D341Med (cell line): ENCODE results near the gene TNFRSF12A.

ENCODE experiments used
- DNase-seq: peaks from one replicate; pipeline ENCODE4 v3.0.0; 2012; ENCODE audit warnings: low spot score

The TNFRSF12A gene

DNA sequence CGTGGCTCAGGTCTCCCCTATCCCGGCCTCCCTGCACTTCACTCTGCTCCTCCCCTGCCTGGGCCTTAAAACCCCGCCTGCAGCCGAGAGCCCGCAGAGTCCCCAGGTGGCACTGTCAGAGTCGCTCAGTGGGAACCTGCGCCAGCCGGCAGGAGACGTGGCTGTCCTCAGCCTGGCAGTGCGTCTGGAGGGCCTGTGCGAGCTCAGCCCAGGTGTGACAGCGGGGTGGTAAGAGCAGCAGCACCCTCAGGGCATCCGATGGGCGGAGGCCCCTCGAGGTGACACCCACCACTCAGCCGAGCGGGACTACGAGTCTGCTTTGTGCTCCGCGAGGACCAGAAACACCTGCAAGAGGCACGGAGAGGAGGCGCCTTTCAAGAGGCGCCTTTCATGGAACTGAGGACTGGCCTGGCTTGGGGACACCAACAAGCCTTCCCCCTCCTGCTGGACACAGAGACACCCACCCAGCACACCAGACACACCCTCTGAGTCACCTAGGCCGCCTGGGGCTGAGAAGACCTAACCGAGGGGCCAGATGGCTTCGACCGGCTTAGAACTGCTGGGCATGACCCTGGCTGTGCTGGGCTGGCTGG is 7.2 kb upstream of the TNFRSF12A start, which contains the start of gene CLDN9:
TSS of gene CLDN9 (plus strand) at position 96 of the 593 bp plus-strand sequence. CDS start at position 536, 440 bp downstream.
- no peak for DNase-seq

DNA sequence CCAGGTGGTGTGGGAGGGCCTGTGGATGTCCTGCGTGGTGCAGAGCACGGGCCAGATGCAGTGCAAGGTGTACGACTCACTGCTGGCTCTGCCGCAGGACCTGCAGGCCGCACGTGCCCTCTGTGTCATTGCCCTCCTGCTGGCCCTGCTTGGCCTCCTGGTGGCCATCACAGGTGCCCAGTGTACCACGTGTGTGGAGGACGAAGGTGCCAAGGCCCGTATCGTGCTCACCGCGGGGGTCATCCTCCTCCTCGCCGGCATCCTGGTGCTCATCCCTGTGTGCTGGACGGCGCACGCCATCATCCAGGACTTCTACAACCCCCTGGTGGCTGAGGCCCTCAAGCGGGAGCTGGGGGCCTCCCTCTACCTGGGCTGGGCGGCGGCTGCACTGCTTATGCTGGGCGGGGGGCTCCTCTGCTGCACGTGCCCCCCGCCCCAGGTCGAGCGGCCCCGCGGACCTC is 6.6 kb upstream of the TNFRSF12A start:
- DNase-seq = no peak

DNA sequence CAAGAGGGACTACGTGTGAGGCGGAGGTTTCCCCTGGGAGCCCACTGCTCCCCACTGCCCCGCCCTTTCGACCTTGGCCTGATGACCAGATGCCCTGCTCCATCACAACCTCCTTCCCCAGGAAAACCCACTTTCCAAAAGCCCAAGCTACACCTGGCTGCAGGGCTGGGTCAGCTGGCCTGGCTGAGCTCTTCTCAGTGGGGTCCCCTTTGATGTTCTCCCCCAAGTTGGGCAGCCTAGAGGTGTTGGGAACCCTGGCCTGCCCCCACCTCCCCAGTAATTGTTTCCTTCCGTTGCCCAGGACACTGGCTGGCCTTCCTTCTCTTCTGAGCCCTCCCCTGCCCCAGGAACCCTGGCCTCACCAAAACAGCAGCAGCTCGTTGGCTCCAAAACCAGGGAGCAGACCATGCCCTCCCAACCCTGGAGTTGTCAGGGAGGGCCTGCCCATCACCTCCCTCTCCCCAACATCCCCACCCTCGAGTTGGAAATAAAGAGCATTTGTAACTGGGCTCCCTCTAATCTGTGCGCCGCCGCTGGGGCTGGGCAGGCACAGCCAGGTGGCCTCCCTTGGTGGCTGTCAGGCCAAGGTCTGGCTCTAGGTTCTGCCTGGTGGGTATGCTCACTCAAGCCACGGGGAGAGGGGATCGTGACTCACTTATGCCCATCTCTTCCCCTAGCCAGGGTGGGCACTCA is 6.0 kb upstream of the TNFRSF12A start:
- no peak for DNase-seq

DNA sequence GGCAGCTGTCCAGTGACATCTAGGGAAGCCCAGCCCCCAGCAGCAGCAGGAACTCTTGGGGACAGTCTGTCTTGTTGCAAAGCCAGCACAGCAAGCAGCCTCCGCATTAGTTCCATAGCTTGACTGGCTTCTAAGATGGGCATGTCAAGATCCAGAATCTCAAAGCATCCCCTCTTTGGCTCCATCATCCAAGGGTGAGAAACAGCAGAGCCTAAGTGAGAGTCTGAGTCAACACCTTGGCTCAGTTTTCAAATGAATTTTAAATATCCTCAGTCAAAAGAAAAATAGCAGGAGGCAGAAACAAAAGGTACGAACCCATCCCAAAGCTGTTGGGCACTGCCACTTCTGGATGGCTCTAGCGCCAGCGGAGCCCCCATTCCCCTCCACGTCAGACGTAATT is 5.2 kb upstream of the TNFRSF12A start:
- DNase-seq = no peak

DNA sequence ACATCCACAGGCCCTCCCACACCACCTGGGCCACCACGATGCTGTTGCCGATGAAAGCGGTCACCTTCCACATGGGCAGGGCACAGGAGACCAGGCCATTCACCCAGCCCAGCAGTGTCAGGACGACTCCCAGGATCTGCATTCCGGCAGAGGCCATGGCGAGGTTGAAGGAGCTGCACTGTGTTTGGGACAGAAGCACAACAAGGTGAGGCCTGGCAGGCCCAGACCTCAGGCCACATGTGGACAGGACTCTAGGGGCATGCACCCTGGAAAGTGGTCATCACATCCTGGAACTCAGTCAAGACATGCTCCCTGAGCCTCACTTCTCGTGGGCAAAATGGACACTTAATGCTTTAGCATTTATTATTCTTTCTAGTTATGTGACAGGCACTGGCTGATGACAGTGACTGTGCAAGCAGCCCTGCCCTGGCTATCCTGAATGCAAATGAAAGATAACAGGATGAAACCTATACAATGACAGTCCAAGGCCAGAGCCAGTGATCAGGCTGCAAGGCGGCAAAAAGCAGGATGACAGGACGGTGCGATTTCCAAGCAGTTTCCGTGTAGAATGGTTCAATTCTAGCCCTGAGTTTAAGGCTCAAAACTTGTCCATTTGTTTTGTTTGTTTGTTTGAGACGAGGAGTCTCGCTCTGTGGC is 4.2 kb upstream of the TNFRSF12A start:
- no peak for DNase-seq

- no peak for DNase-seq
These were observed 2.8 kb upstream of the TNFRSF12A start for GRCh38 chr16:3017344-3017743.

GRCh38 chr16:3017794-3018506 is 2.2 kb upstream of the TNFRSF12A start, which contains the start of gene CLDN6:
Gene CLDN6, minus strand, starts transcription at chr16:3018183. Its CDS starts 2,162 bp downstream, at chr16:3016021.
- DNase-seq = no peak

DNA sequence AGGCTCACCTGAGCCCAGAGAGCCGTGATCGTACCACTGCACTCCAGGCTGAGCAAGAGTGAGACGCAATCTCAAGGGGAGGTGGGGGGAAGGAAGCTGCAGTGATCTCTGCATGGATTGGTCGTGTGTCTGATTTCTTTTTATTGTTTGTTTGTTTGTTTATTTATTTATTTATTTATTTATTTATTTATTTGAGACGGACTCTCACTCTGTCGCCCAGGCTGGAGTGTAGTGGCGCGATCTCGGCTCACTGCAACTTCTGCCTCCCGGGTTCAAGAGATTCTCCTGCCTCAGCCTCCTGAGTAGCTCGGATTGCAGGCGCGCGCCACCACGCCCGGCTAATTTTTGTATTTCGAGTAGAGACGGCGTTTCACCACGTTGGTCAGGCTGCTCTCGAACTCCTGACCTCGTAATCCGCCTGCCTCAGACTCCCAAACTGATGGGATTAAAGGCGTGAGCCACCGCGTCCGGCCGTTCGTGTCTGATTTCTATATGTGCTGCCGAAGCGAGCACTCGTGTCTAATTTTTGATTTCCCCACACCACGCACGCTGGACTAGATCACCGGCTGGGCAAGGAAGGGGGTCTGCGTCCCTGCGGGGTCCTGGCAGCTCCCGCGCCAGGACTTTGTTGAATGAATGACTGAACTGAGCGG is 448 bp upstream of the TNFRSF12A start:
- no peak for DNase-seq

DNA sequence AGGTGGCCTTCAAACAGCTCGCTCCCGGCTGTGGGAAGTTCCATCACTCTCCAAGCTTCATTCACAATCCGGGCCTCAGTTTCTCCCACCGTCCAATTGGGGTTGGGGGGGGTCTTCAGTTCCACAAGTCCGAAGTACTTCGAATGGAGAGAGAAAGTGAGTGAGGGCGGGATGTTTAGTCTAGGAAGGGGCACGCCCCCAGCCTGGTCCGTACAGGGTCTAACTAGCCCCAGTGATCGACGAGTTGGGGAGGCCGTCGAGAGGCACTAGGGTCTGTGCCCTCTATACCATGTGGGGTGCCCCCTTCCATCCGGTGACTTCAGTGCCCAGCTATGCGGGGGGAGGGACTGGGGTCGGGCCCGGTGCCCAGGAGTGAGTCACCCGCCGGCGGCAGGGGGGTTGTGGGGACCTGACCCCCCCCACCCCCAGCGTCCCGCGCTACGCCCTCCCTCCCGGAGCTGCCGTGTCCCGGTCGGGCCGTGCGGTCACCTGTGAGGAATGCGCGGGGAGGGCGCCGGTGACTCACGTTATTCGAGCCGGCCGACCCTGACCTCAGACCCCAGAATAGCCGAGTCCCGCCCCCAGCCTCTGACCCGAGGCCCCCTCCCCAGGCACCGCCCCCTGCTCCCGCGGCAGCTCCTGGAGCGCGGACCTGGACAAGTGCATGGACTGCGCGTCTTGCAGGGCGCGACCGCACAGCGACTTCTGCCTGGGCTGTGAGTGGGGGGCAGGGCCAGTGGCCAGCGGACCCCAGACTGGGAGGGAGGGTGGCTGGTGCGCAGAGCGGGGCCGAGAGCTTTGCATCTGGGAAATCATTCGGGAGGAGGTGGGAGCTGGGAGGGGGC is 658 bp downstream of the TNFRSF12A start:
- DNase-seq = no peak

GRCh38 chr16:3021449-3022207 is 1.5 kb downstream of the TNFRSF12A start:
- peak; percentile 77 for DNase-seq

GRCh38 chr16:3022208-3022683 is 2.1 kb downstream of the TNFRSF12A start:
- no peak for DNase-seq

DNA sequence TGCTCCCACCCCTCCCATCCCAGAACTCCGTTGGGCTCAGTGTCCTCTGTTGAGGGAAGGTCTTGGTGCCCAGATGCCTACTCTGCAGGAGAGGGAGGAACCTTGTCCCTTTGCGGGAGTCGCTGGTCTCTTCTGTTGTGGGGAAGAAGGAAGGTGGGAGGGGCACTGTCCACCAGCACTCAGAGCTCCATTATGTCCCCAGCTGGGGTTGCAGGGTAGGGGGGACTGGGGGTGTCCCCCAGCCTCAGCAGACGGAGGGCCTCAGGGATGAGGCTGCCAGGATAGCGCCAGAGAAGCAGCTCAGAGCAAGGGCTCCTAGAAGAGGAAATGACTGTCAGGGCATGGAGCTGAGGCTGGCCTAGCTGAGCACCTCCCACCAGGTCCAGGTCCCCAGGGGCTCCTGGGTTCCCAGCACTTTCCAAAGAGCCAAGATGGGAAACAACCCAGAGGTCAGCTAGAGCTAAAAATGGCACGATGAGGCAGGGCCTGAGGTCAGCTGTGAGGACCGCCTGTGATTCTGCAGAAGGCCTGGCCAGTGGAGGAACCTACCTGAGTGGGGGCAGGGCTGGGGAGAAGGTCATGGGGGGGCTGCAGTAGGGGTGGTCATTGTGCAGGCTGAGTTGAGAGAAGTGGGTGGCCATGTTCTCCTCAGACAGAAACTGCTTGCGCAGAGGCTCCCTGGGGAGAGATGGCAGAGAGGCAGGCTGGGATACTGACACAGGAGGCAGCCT is 2.7 kb downstream of the TNFRSF12A start:
- no peak for DNase-seq

GRCh38 chr16:3023415-3023668 is 3.2 kb downstream of the TNFRSF12A start:
- no peak for DNase-seq

- peak; percentile 87 for DNase-seq
These were observed 3.7 kb downstream of the TNFRSF12A start, which contains the start of the genes HCFC1R1 and THOC6 for GRCh38 chr16:3023669-3024478. Gene HCFC1R1, minus strand, starts transcription at chr16:3023942. Its CDS starts 1 bp downstream, at chr16:3023941. Gene THOC6, plus strand, starts transcription at chr16:3024035. Its CDS starts 292 bp downstream, at chr16:3024327.

- no peak for DNase-seq
These were observed 5.1 kb downstream of the TNFRSF12A start for GRCh38 chr16:3025032-3026002.

- DNase-seq = no peak
These were observed 5.8 kb downstream of the TNFRSF12A start for GRCh38 chr16:3026003-3026378.
